Measurements from ENCODE around the gene SLC6A8. TPM values are rescaled to one million over a fixed set of nuclear protein-coding genes. Genes with fewer than 3 reads are reported as not detected.

SLC6A8 gene
- total and polyA plus RNA-seq, 2 of the 4 experiments (the other 2 are of a cell fraction) = 7.2 to 25.5 TPM

DNA sequence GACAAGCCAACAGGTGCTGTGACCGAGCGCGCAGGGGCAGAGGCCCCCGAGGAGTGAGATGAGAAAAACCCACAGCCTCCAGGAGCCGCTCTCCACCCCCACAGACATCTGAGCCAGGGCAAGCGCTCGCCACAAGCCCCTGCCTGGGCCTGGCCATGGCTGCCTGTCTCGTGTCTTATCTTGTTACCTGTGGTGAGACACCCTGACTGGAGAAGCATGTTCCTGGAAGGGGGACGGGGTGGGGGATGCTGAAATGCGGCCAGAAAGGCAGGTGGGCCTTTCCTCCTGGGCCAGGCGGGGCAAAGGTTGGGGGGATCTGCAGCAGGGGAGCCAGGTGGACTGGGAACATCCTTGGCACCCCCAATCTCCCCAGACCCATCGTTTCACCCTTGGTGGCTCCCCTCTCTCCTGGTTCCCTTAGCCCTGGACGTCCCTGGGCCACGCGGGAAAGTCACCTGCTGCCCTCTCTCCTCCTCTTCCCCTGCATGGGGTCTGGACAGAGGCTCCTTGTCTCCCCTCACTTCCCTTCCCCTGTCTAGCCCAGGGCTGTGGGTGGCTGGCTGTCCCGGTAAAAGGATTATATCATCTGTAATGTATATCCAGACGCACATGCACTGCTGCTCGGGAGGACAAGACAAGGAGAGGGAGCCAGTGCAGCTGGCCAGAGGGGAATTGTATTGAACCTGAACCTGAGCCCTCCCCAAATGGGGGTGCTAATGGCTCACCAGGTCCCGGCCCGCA lies 49.1 kb upstream of the SLC6A8 start:
- BruUV-seq (replicated peaks) = no TSS peak
- no peak overlapping the region for H3K23ac ChIP-seq (ENCODE audit: low read depth, low read length)
- H3K4me1 ChIP-seq (ENCODE audit: control insufficient read depth, insufficient read depth, low read length) = no peaks in the 10 kb centered on the region
- in situ Hi-C loops (cut with MboI; ENCODE audit: low sequenced_read_pairs) = no loop called here
- H4K20me1 ChIP-seq (ENCODE audit: insufficient read depth, low read length) = no peaks in the 10 kb centered on the region
- no peak overlapping the region for H4K5ac ChIP-seq (ENCODE audit: low read depth, low read length)
- no peaks in the 10 kb centered on the region for H3K36me3 ChIP-seq (ENCODE audit: control insufficient read depth, insufficient read depth, low read length)
- no peak for DNase-seq
- H3K14ac ChIP-seq (replicated peaks; ENCODE audit: low read depth, low read length) = no peak overlapping the region
- no peaks in the 10 kb centered on the region for H3K9me1 ChIP-seq (ENCODE audit: insufficient read depth, low read length)
- H2AK5ac ChIP-seq (ENCODE audit: low read depth, low read length) = no peak overlapping the region
- H2BK5ac ChIP-seq (ENCODE audit: low read depth, low read length, poor library complexity, severe bottlenecking) = no peak overlapping the region
- peaks cover 38% of the 10 kb centered on the region for H3K27me3 ChIP-seq (ENCODE audit: control insufficient read depth, insufficient read depth, low read length)
- ChIA-PET POLR2A (ENCODE audit: unreplicated experiment) (no interaction called here), CTCF (no interaction called here)
- peaks cover 4% of the 10 kb centered on the region; the same call in 1 of the 2 replicates for H3K9me3 ChIP-seq (ENCODE audit: control insufficient read depth, insufficient read depth, low read length)
- no peaks in the 10 kb centered on the region for H3K79me1 ChIP-seq (ENCODE audit: low read depth in 1 of 2, low read length in 2 of 2)
- 70% methylated on average over 2 of the region's 20 CpGs; no CpG with 5 or more reads in 1 of the 2 experiments for WGBS, 2 experiments (ENCODE audit: extremely low coverage in 2 of 2, insufficient read length in 1 of 2)
- TF ChIP-seq, protein P1, sequence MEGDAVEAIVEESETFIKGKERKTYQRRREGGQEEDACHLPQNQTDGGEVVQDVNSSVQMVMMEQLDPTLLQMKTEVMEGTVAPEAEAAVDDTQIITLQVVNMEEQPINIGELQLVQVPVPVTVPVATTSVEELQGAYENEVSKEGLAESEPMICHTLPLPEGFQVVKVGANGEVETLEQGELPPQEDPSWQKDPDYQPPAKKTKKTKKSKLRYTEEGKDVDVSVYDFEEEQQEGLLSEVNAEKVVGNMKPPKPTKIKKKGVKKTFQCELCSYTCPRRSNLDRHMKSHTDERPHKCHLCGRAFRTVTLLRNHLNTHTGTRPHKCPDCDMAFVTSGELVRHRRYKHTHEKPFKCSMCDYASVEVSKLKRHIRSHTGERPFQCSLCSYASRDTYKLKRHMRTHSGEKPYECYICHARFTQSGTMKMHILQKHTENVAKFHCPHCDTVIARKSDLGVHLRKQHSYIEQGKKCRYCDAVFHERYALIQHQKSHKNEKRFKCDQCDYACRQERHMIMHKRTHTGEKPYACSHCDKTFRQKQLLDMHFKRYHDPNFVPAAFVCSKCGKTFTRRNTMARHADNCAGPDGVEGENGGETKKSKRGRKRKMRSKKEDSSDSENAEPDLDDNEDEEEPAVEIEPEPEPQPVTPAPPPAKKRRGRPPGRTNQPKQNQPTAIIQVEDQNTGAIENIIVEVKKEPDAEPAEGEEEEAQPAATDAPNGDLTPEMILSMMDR (conservative IDR thresholded peaks at IDR 0.05; ENCODE audit: low read depth, low read length) = no peak
- TF ChIP-seq MAZ (IDR thresholded peaks at IDR 0.05; ENCODE audit: borderline replicate concordance, low read depth, low read length) = no peak
- TF ChIP-seq, protein P2, sequence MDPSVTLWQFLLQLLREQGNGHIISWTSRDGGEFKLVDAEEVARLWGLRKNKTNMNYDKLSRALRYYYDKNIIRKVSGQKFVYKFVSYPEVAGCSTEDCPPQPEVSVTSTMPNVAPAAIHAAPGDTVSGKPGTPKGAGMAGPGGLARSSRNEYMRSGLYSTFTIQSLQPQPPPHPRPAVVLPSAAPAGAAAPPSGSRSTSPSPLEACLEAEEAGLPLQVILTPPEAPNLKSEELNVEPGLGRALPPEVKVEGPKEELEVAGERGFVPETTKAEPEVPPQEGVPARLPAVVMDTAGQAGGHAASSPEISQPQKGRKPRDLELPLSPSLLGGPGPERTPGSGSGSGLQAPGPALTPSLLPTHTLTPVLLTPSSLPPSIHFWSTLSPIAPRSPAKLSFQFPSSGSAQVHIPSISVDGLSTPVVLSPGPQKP (IDR thresholded peaks at IDR 0.05; ENCODE audit: borderline replicate concordance, low read depth, low read length) = no peak
- TF ChIP-seq FOS (IDR thresholded peaks at IDR 0.05; ENCODE audit: low read depth, low read length) = no peak
- TF ChIP-seq CHD1 (IDR thresholded peaks at IDR 0.05; ENCODE audit: low read depth, low read length) = no peak
- TF ChIP-seq RAD21 (IDR thresholded peaks at IDR 0.05; ENCODE audit: low read length) = no peak
- ATAC-seq (ENCODE audit: low read depth) = no peak
- no peak overlapping the region for H3K9ac ChIP-seq (ENCODE audit: low read depth, low read length)
- H2BK15ac ChIP-seq (ENCODE audit: low read depth, low read length) = no peak overlapping the region
- H3K27ac ChIP-seq (ENCODE audit: insufficient read depth, low read length) = no peak overlapping the region
- intact Hi-C loops (cut with micrococcal nuclease) = no loop called here
- H3K4me2 ChIP-seq (ENCODE audit: low read depth, low read length) = no peak overlapping the region
- no peak overlapping the region for H4K8ac ChIP-seq (ENCODE audit: low read depth in 2 of 2, low read length in 2 of 2)
- H3K56ac ChIP-seq (ENCODE audit: extremely low read depth, insufficient read depth, low read length) = no peak overlapping the region
- H2AFZ ChIP-seq (replicated peaks; ENCODE audit: low read length, poor library complexity) = no peak overlapping the region
- no peak overlapping the region for H3K4ac ChIP-seq (ENCODE audit: low read depth, low read length)
- H2BK120ac ChIP-seq (ENCODE audit: low read depth, low read length) = no peak overlapping the region
- dilution Hi-C loops (cut with HindIII; ENCODE audit: low sequenced_read_pairs, unreplicated experiment) = no loop called here
- H3K18ac ChIP-seq (ENCODE audit: low read depth, low read length) = no peak overlapping the region
- no peak overlapping the region for H3K4me3 ChIP-seq (ENCODE audit: insufficient read depth, low read depth, low read length)
- H4K91ac ChIP-seq (ENCODE audit: insufficient read depth, low read depth, low read length) = no peak overlapping the region
- no peak overlapping the region for H2AK9ac ChIP-seq (replicated peaks; ENCODE audit: low read depth, low read length, poor library complexity)
- H2BK20ac ChIP-seq (ENCODE audit: low read depth, low read length) = no peak overlapping the region
